Tibial nerve (tissue), 4 donors: ENCODE measurements around the gene TMEM266.

Source experiments
- CTCF ChIP-seq, 5 experiments: fragments of 200-600 bp in 3 of 5; fragments of 450-650 bp in 2 of 5; sonication (generic) in 3 of 5; IDR thresholded peaks; one replicate each; pipeline ENCODE4 v1.5.1; 2016 to 2019; ENCODE audit warnings: antibody characterized with exemption in 5 of 5, mild to moderate bottlenecking in 3 of 5, moderate library complexity in 2 of 5
- EP300 ChIP-seq, 2 donors: sonication (generic); formaldehyde crosslinking; IDR thresholded peaks; one replicate each; pipeline ENCODE4 v1.6.1; 2017; ENCODE audit warnings: antibody characterized with exemption in 2 of 2, mild to moderate bottlenecking in 1 of 2
- POLR2A ChIP-seq, 2 donors: fragments of 450-650 bp; IDR thresholded peaks; one replicate each; pipeline ENCODE4 v1.6.1; 2017; ENCODE audit warnings: antibody characterized with exemption in 2 of 2, mild to moderate bottlenecking in 2 of 2, moderate library complexity in 2 of 2

GRCh38 chr15:76206325-76206976 lies 146.7 kb downstream of the TMEM266 start:
- TF ChIP-seq CTCF (IDR thresholded peaks at IDR 0.05) (no peak), EP300 (IDR thresholded peaks at IDR 0.05) (no peak), POLR2A (IDR thresholded peaks at IDR 0.05) (no peak)
